Neuronal stem cell (in vitro differentiated cells): ENCODE data around the gene PXN.
A peak's percentile ranks its signal among the peaks of the same experiment; 100 is the strongest.
"Not testable (repeated sequence)": the region's sequence is repeated elsewhere in the genome, so short reads cannot be mapped to it uniquely, and the experiment has no call there.

Experiments used
- DNase-seq: peaks from one replicate; pipeline ENCODE4 v3.0.0-alpha.2; 2013; ENCODE audit warnings: low spot score
- H2AFZ ChIP-seq: one replicate; pipeline ENCODE4 v1.6.1; 2013; ENCODE audit warnings: mild to moderate bottlenecking, low read length, inconsistent platforms
- H2AK5ac ChIP-seq: 2 replicates; pipeline ENCODE4 v1.6.1; 2013; ENCODE audit warnings: low read depth, mild to moderate bottlenecking, inconsistent platforms, low read length, moderate library complexity, mixed read lengths
- H2BK120ac ChIP-seq: 2 replicates; pipeline ENCODE4 v1.6.1; 2013; ENCODE audit warnings: low read depth, mild to moderate bottlenecking, inconsistent platforms, low read length, moderate library complexity, mixed read lengths
- H2BK12ac ChIP-seq: one replicate; pipeline ENCODE4 v1.6.1; 2013; ENCODE audit warnings: low read length, inconsistent platforms
- H2BK15ac ChIP-seq: 2 replicates; pipeline ENCODE4 v1.6.1; 2013; ENCODE audit warnings: mild to moderate bottlenecking, low read length, inconsistent platforms, mixed read lengths
- H2BK5ac ChIP-seq: one replicate; pipeline ENCODE4 v1.6.1; 2013; ENCODE audit warnings: inconsistent platforms, mild to moderate bottlenecking, low read length, moderate library complexity
- H3K14ac ChIP-seq: one replicate; pipeline ENCODE4 v1.6.1; 2013; ENCODE audit warnings: low read length, inconsistent platforms
- H3K18ac ChIP-seq: 2 replicates; pipeline ENCODE4 v1.6.1; 2013; ENCODE audit warnings: low read length, inconsistent platforms
- H3K23ac ChIP-seq: 2 replicates; pipeline ENCODE4 v1.6.1; 2013; ENCODE audit warnings: low read depth, mild to moderate bottlenecking, mixed read lengths, low read length, inconsistent platforms; ENCODE audit not compliant: poor library complexity
- H3K27ac ChIP-seq: replicated peaks from 3 replicates; pipeline ENCODE4 v1.5.1; 2013; ENCODE audit warnings: low read length, inconsistent platforms
- H3K27me3 ChIP-seq, 3 experiments: 2 replicates each; pipeline ENCODE4 v1.6.1; 2013; ENCODE audit warnings: low read length in 3 of 3, mild to moderate bottlenecking in 2 of 3, inconsistent platforms in 1 of 3, low read depth in 1 of 3, mixed read lengths in 1 of 3, moderate library complexity in 1 of 3; ENCODE audit not compliant: control insufficient read depth in 3 of 3, insufficient read depth in 3 of 3
- H3K36me3 ChIP-seq, 2 donors: replicated peaks in 1 of 2; 2 replicates each; pipeline ENCODE4 v1.6.1; 2013; ENCODE audit warnings: low read length in 2 of 2; ENCODE audit not compliant: control insufficient read depth in 2 of 2, insufficient read depth in 2 of 2
- H3K4ac ChIP-seq: 2 replicates; pipeline ENCODE4 v1.6.1; 2013; ENCODE audit warnings: inconsistent platforms, mild to moderate bottlenecking, low read length, moderate library complexity
- H3K4me1 ChIP-seq, 2 donors: 1 replicate in 1 of 2; 2 replicates in 1 of 2; pipeline ENCODE4 v1.6.1; 2013; ENCODE audit warnings: low read length in 2 of 2, low read depth in 1 of 2; ENCODE audit not compliant: control insufficient read depth in 2 of 2, insufficient read depth in 1 of 2
- H3K4me2 ChIP-seq: one replicate; pipeline ENCODE4 v1.6.1; 2013; ENCODE audit warnings: mild to moderate bottlenecking, low read length, inconsistent platforms; ENCODE audit not compliant: insufficient read depth, poor library complexity, severe bottlenecking
- H3K4me3 ChIP-seq, 2 donors: 2 replicates each; pipeline ENCODE4 v1.5.1; 2013; ENCODE audit warnings: low read length in 2 of 2, mild to moderate bottlenecking in 2 of 2, inconsistent platforms in 1 of 2, moderate library complexity in 1 of 2
- H3K79me1 ChIP-seq: one replicate; pipeline ENCODE4 v1.6.1; 2013; ENCODE audit warnings: low read depth, mild to moderate bottlenecking, inconsistent platforms, low read length, moderate library complexity
- H3K9ac ChIP-seq: one replicate; pipeline ENCODE4 v1.6.1; 2013; ENCODE audit warnings: mild to moderate bottlenecking, low read depth, low read length, inconsistent platforms; ENCODE audit not compliant: poor library complexity
- H3K9me3 ChIP-seq, 2 donors: replicated peaks in 1 of 2; 2 replicates each; pipeline versions ENCODE3 to v1.6.1; 2013; ENCODE audit warnings: low read length in 2 of 2, mild to moderate bottlenecking in 2 of 2, inconsistent platforms in 1 of 2, low read depth in 1 of 2, mixed read lengths in 1 of 2, moderate library complexity in 1 of 2; ENCODE audit not compliant: control insufficient read depth in 2 of 2, insufficient read depth in 1 of 2
- H4K8ac ChIP-seq: one replicate; pipeline ENCODE4 v1.6.1; 2013; ENCODE audit warnings: low read depth, mild to moderate bottlenecking, inconsistent platforms, low read length, moderate library complexity
- H4K91ac ChIP-seq: one replicate; pipeline ENCODE4 v1.6.1; 2013; ENCODE audit warnings: low read length, low read depth, mild to moderate bottlenecking, inconsistent platforms; ENCODE audit not compliant: poor library complexity
- WGBS, 2 donors: extraction: QIAGEN DNeasy Blood & Tissue Kit; methylation state at CpG; one replicate each; pipeline ENCODE4 v1.1.7; 2013; ENCODE audit warnings: missing lambda C conversion rate in 2 of 2, mixed read lengths in 1 of 2; ENCODE audit not compliant: insufficient read length in 2 of 2, insufficient replicate concordance in 1 of 2; ENCODE audit errors: extremely low coverage in 2 of 2; 5-methylcytosine and 5-hydroxymethylcytosine counted together

Gene PXN

DNA sequence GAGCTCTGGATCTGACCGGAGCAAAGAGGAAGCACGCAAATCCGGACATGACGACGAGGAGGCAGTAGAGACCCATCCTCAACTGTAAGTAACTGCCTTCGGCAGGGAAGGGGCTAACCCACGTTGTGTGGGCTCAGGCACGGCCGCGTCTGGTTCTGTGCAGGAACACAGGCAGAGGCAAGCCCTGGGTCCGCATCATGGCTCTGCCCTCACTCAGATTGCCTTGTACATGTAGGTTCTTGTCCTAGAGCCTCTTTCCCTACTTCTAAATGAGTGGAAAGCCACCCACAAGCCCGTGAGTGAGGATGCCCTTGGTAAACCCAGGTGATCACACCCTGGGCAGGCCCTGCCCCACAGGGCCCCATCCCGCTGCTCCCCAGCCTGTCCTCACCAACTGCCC lies 55.7 kb downstream of the PXN start:
- H3K36me3 ChIP-seq = peaks cover 43 to 79% of the 10 kb centered on the region in 2 donors
- no peak overlapping the region for H2AK5ac ChIP-seq
- H3K9me3 ChIP-seq = peaks cover 0 to 1% of the 10 kb centered on the region in 2 donors
- no peak overlapping the region for H2BK120ac ChIP-seq
- no CpG with 5 or more reads among the region's 13 CpGs for WGBS, 2 donors
- no peak overlapping the region for H2BK5ac ChIP-seq
- no peak overlapping the region for H3K4ac ChIP-seq
- H3K18ac ChIP-seq = no peak overlapping the region
- H3K9ac ChIP-seq = no peak overlapping the region
- no peak overlapping the region for H3K4me2 ChIP-seq
- DNase-seq = no peak
- H3K79me1 ChIP-seq = no peaks in the 10 kb centered on the region
- no peak overlapping the region for H4K8ac ChIP-seq
- H2AFZ ChIP-seq = no peak overlapping the region
- no peaks in the 10 kb centered on the region for H3K27me3 ChIP-seq
- H3K14ac ChIP-seq = no peak overlapping the region
- no peak overlapping the region for H3K27ac ChIP-seq
- no peak overlapping the region for H4K91ac ChIP-seq
- no peaks in the 10 kb centered on the region for H3K4me1 ChIP-seq
- H3K4me3 ChIP-seq = peak overlapping the region in 1 of 2 donors; percentile 17
- no peak overlapping the region for H2BK15ac ChIP-seq
- H3K23ac ChIP-seq = no peak overlapping the region
- no peak overlapping the region for H2BK12ac ChIP-seq

- no peak overlapping the region for H2AFZ ChIP-seq
- no peak overlapping the region for H2BK12ac ChIP-seq
- no peak overlapping the region for H2BK15ac ChIP-seq
- H3K4me2 ChIP-seq = no peak overlapping the region
- H3K36me3 ChIP-seq = peaks cover 25 to 56% of the 10 kb centered on the region in 2 donors
- no peak overlapping the region for H2BK120ac ChIP-seq
- H4K91ac ChIP-seq = no peak overlapping the region
- H3K9me3 ChIP-seq = peaks cover 0 to 1% of the 10 kb centered on the region in 2 donors
- no peaks in the 10 kb centered on the region for H3K79me1 ChIP-seq
- H2AK5ac ChIP-seq = no peak overlapping the region
- H3K4ac ChIP-seq = no peak overlapping the region
- H3K9ac ChIP-seq = no peak overlapping the region
- H3K27me3 ChIP-seq = no peaks in the 10 kb centered on the region
- no peak overlapping the region for H3K18ac ChIP-seq
- no peak overlapping the region for H2BK5ac ChIP-seq
- no peak overlapping the region for H3K4me3 ChIP-seq
- no peak overlapping the region for H3K14ac ChIP-seq
- no peak for DNase-seq
- no peaks in the 10 kb centered on the region for H3K4me1 ChIP-seq
- no peak overlapping the region for H3K23ac ChIP-seq
- no CpG with 5 or more reads among the region's 13 CpGs for WGBS, 2 donors
- no peak overlapping the region for H3K27ac ChIP-seq
- H4K8ac ChIP-seq = no peak overlapping the region
Measured at GRCh38 chr12:120207227-120207626, 58.3 kb downstream of the PXN start.

- no CpG with 5 or more reads among the region's 5 CpGs for WGBS, 2 donors
- H3K79me1 ChIP-seq, H3K23ac ChIP-seq: not testable (repeated sequence)
Measured at GRCh38 chr12:120206781-120207180, 58.7 kb downstream of the PXN start.

GRCh38 chr12:120206228-120206627 lies 59.3 kb downstream of the PXN start:
- H2AK5ac ChIP-seq = no peak overlapping the region
- H2BK15ac ChIP-seq = no peak overlapping the region
- no peak overlapping the region for H2AFZ ChIP-seq
- H3K9ac ChIP-seq = no peak overlapping the region
- H3K4me2 ChIP-seq = no peak overlapping the region
- H3K4me1 ChIP-seq = peaks cover 0 to 2% of the 10 kb centered on the region in 2 donors
- no CpG with 5 or more reads among the region's 10 CpGs for WGBS, 2 donors
- peak overlapping the region; percentile 44 for H3K23ac ChIP-seq
- DNase-seq = no peak
- H3K14ac ChIP-seq = no peak overlapping the region
- H2BK5ac ChIP-seq = no peak overlapping the region
- H3K79me1 ChIP-seq = no peaks in the 10 kb centered on the region
- no peak overlapping the region for H3K18ac ChIP-seq
- no peak overlapping the region for H3K27ac ChIP-seq
- H4K91ac ChIP-seq = no peak overlapping the region
- peaks cover 16 to 46% of the 10 kb centered on the region in 2 donors for H3K36me3 ChIP-seq
- H2BK120ac ChIP-seq = no peak overlapping the region
- H3K9me3 ChIP-seq = peaks cover 0 to 1% of the 10 kb centered on the region in 2 donors
- H4K8ac ChIP-seq = no peak overlapping the region
- H3K4me3 ChIP-seq = no peak overlapping the region
- no peaks in the 10 kb centered on the region for H3K27me3 ChIP-seq
- no peak overlapping the region for H2BK12ac ChIP-seq
- H3K4ac ChIP-seq = no peak overlapping the region

More at GRCh38 chr12:120206781-120207180, 58.7 kb downstream of the PXN start:
- not testable (repeated sequence) for H2AFZ ChIP-seq, H2AK5ac ChIP-seq, H3K4me3 ChIP-seq, H3K4ac ChIP-seq, H4K91ac ChIP-seq, H3K27me3 ChIP-seq, H3K9ac ChIP-seq, H2BK15ac ChIP-seq, H2BK5ac ChIP-seq, H2BK12ac ChIP-seq, H4K8ac ChIP-seq, H3K27ac ChIP-seq, H3K9me3 ChIP-seq, DNase-seq, H3K4me1 ChIP-seq, H2BK120ac ChIP-seq, H3K14ac ChIP-seq, H3K18ac ChIP-seq, H3K4me2 ChIP-seq
- peaks cover 20 to 52% of the 10 kb centered on the region in 2 donors for H3K36me3 ChIP-seq
